Ramos (cell line): ENCODE data around the gene MTARC2.

ENCODE experiments used
- in situ Hi-C: fragments of 300-500 bp; cut with MboI; formaldehyde crosslinking; loops from one replicate; pipeline ENCODE4 v1.14.3; 2022; ENCODE audit warnings: low sequenced_read_pairs; ENCODE audit not compliant: unreplicated experiment

MTARC2 gene

GRCh38 chr1:220767312-220768125 is 19.4 kb downstream of the MTARC2 start:
- in situ Hi-C loops = no loop called here

DNA sequence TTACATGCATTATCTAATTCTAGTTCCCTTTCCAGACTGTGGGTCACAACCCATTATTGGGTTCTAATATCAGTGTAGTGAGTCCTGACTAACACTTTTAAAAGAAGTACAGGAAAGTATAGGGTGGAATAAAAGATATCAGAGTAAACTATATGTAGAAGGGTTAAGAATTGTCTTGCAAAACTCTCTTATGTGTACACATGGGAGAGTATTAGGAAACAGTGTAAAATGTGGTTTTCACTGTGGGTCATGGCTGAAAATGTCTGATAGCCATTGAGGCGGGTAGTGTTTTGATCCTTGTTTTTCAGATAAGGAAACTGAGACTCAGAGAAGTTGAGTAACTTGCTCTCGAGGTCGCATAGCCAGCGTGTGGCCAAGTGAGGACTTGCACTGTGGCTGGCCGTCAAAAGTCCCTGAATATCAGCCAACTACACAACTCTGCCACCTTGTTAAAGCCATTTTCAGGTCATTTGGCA is 20.0 kb downstream of the MTARC2 start:
- in situ Hi-C loops = no loop called here

GRCh38 chr1:220769205-220769604 is 21.1 kb downstream of the MTARC2 start:
- in situ Hi-C loops = no loop called here

- in situ Hi-C loops = no loop called here
These were observed 22.3 kb downstream of the MTARC2 start for GRCh38 chr1:220770245-220770913.

- in situ Hi-C loops = no loop called here
These were observed 24.7 kb downstream of the MTARC2 start for GRCh38 chr1:220772846-220773245.

DNA sequence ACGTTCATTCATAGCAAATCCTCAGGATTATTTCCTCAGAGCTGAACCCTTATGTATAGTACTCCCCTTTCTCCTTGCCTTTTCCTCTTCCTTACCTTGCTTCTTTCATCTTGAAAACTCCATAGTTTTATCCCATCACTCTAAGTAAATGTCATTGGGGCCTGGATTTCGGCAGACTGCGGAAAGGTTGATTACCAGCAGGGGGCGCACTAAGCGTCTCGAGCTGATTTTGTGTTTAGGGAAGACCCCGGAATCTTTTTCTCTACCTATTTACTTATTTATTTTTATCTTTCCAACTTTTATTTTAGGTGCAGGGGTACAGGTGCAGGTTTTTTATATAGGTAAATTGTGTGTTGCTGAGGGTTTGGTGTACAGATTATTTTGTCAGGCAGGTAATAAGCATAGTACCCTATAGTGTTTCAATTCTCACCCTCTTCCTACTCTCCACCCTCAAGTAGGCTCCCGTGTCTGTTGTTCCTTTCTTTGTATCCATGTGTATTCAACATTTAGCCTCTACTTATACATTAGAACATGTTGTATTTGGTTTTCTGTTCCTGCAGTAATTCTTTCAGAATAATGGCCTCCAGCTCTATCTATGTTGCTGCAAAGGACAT is 27.2 kb downstream of the MTARC2 start:
- in situ Hi-C loops = no loop called here

DNA sequence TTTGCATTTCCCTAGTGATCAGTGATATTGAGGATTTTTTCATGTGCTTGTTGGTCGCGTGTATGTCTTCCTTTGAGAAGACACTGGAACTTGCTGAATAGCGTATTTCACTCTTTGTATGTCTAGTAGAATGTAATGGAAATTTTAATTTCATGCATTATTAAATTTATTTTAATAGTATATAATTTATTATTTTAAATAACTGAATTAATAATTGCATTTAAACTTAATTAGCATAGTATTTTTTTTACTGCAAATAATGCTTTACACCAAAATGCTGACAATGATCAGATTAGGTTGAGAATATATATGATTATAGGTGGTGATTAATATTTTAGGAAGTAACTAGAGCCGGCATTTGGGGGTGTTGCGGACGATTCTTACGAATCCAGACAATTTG is 28.1 kb downstream of the MTARC2 start:
- in situ Hi-C loops = no loop called here

- in situ Hi-C loops = no loop called here
These were observed 28.7 kb downstream of the MTARC2 start for GRCh38 chr1:220776720-220777326.

- in situ Hi-C loops = no loop called here
These were observed 35.3 kb downstream of the MTARC2 start for GRCh38 chr1:220783453-220783852.

DNA sequence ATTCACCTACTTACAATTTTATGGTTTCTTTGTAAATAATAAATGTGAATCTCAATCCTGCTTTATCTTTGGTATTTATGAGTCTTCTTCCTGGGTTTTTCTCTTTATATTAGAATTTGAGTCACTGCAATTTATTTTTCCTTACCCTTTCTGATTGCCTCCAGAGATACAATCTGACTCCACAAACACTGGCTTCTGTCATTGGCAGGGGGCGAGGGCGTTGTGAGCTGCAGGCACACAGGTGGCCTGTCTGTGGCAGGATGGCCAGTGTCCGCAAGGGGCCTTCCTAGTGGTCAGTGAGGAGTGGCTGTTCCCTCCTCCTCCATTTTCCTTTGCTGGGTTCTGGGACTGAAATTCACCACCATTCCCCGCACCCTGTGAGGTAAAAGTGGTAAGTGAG is 36.6 kb downstream of the MTARC2 start:
- in situ Hi-C loops = no loop called here

DNA sequence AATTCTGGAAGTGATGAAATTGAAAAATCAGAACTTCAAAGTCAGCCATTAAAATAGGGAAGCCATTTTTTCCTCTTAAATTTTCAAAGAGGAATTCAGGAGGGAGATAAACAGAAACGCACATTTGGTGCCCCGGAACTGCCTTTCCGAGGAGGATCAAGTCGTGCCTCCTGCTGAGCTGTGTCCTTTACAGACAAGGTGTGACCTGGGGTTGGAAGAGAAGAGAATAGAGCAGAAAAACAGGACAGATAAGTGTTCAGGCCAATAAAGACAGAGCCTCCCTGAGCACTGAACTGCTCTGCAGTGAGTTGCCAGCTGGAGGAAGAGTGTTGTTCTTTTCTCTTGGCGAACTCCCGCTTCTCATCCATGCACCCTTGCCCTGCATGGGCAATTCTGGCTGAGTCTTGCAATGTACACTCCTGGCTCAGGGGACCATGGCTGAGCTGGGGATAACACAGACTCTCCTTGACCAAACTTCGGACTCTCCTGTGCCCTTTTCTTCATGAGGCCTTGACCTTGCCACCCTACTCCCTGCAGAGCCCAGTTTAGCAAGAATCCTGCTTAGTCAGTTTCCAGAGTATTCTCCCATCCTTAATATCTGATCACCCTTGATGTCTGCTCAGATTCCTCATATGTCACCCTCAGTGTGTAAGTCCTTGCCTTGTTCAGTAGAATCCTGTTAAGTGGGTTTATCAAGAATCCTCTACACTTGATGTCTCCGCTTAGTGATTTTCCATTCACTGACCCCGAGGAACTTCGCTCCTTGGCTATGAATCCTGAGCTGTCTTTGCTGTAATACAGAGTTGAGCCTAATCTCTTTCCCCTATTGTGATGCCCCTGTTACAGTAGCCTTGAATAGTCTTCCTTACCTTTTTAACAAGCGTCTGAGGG is 37.3 kb downstream of the MTARC2 start:
- in situ Hi-C loops = no loop called here

- in situ Hi-C loops = no loop called here
These were observed 37.9 kb downstream of the MTARC2 start for GRCh38 chr1:220786057-220786336.

- in situ Hi-C loops = no loop called here
These were observed 38.4 kb downstream of the MTARC2 start, which contains the start of gene MTARC1 for GRCh38 chr1:220786337-220787068. Gene MTARC1, plus strand, starts transcription at chr1:220786913. Its CDS starts 32 bp downstream, at chr1:220786945.

- in situ Hi-C loops = no loop called here
These were observed 39.0 kb downstream of the MTARC2 start for GRCh38 chr1:220787069-220787619.

DNA sequence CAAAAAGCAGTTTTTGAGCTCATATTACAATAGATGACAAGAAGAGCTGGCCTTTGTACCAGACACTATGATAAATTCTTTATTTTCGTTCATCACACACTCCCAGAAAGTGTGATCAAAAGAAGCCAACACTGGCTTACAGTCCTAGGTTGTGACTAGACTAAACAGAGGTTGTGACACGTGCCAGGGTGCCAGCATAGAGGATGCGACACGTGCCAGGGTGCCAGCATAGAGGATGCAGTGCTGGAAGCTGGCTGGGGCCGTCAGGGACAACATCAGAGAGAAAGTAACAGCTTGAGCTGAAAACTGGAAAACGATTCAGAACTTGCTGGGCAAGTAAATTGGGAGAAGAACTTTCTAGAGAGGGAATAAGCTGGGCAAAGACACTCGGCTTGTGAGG is 40.8 kb downstream of the MTARC2 start:
- in situ Hi-C loops = no loop called here

DNA sequence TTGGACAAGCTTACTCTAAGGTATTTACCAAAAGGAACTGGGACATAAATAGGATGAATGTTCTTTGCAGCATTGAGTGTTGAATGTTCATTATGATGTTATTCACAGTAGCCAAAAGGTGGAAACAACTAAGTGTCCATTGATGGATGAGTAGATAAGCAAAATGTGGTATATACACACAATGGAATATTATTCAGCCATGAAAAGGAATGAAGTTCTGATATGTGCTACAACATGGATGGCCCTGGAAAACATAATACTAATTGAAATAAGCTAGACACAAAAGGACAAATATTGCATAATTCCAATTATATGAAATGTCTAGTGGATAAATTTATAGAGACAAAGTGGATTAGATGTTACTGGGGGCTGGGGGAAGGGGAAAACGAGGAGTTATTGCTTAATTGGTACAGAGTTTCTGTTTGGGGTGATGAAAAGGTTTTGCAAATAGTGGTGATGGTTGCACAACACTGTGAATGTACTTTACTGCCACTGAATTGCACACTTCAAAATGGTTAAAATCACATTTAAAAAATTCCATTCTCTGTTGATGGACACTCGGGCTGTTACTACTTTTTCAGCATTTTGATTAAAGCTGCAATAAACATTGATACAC is 41.5 kb downstream of the MTARC2 start:
- in situ Hi-C loops = no loop called here

GRCh38 chr1:220791285-220791684 is 43.2 kb downstream of the MTARC2 start:
- in situ Hi-C loops = no loop called here

GRCh38 chr1:220791956-220792355 is 43.8 kb downstream of the MTARC2 start:
- in situ Hi-C loops = no loop called here

DNA sequence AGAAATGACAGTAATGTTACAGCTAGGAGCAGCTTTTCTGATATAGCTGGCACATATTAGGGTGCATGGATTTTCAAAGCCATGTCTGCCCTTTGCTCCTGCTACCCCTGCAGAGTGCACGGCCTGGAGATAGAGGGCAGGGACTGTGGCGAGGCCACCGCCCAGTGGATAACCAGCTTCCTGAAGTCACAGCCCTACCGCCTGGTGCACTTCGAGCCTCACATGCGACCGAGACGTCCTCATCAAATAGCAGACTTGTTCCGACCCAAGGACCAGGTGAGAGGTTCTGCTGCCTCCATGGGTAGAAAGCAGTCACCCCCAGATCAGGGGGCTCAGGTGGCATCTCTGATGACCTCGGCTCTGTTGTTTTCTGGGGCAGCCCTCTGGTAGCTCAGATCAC is 48.4 kb downstream of the MTARC2 start:
- in situ Hi-C loops = no loop called here
